HG03558 (cell line): ENCODE measurements around the gene BDH2.
A peak's percentile ranks its signal among the peaks of the same experiment; 100 is the strongest.

Source experiments
- ATAC-seq: cut with Tn5 transposase; IDR thresholded peaks from one replicate; pipeline ENCODE4 v1.9.1; 2021; ENCODE audit warnings: moderate number of reproducible peaks; ENCODE audit not compliant: unreplicated experiment; ENCODE audit errors: extremely low read depth

BDH2 gene

GRCh38 chr4:103099691-103100392, at the start of gene BDH2:
TSS of gene BDH2 (minus strand) at chr4:103099834. CDS start at chr4:103096254, 3,580 bp downstream.
- ATAC-seq, result peak; percentile 97

- no peak for ATAC-seq
These were observed 45.3 kb upstream of the BDH2 start for GRCh38 chr4:103144926-103145325.

GRCh38 chr4:103137446-103137827, 37.8 kb upstream of the BDH2 start:
- ATAC-seq, result no peak

GRCh38 chr4:103136671-103137445, 37.2 kb upstream of the BDH2 start:
- no peak for ATAC-seq

- ATAC-seq, result no peak
These were observed 29.5 kb upstream of the BDH2 start for GRCh38 chr4:103129174-103129573.

GRCh38 chr4:103126126-103126525, 26.5 kb upstream of the BDH2 start:
- no peak for ATAC-seq

- ATAC-seq, result no peak
These were observed 23.5 kb upstream of the BDH2 start for GRCh38 chr4:103123114-103123513.

GRCh38 chr4:103118166-103118565, 18.5 kb upstream of the BDH2 start:
- no peak for ATAC-seq

GRCh38 chr4:103111598-103111997, 12.0 kb upstream of the BDH2 start:
- no peak for ATAC-seq

GRCh38 chr4:103108542-103108941, 8.9 kb upstream of the BDH2 start:
- no peak for ATAC-seq

- no peak for ATAC-seq
These were observed 6.1 kb upstream of the BDH2 start for GRCh38 chr4:103105558-103106356.

- no peak for ATAC-seq
These were observed 5.3 kb upstream of the BDH2 start for GRCh38 chr4:103104886-103105285.

GRCh38 chr4:103100691-103101090, 1.1 kb upstream of the BDH2 start:
- ATAC-seq, result no peak

- no peak for ATAC-seq
These were observed 736 bp downstream of the BDH2 start for GRCh38 chr4:103098756-103099440.

GRCh38 chr4:103098341-103098740, 1.3 kb downstream of the BDH2 start:
- ATAC-seq, result no peak

- no peak for ATAC-seq
These were observed 2.5 kb downstream of the BDH2 start for GRCh38 chr4:103097112-103097511.

- ATAC-seq, result no peak
These were observed 4.6 kb downstream of the BDH2 start for GRCh38 chr4:103095080-103095479.

GRCh38 chr4:103092245-103092644, 7.4 kb downstream of the BDH2 start:
- ATAC-seq, result no peak

- peak; percentile 69 for ATAC-seq
These were observed 7.9 kb downstream of the BDH2 start for GRCh38 chr4:103091601-103092223.

- ATAC-seq, result no peak
These were observed 10.2 kb downstream of the BDH2 start for GRCh38 chr4:103089481-103089880.
